SK-N-SH (cell line): ENCODE data around the gene TMEM187. TPM values are rescaled to one million over a fixed set of nuclear protein-coding genes. Genes with fewer than 3 reads are reported as not detected.

Experiments used
- CTCF ChIA-PET: fragments of 300-600, 350-600 bp; formaldehyde crosslinking; extraction: SDS; loops from one replicate; lab custom pipeline; 2021; lab: Yijun Ruan, JAX
- POLR2A ChIA-PET: fragments of 350-600 bp; sonication (Branson Sonifier 250); formaldehyde crosslinking; extraction: SDS; loops from one replicate; lab custom pipeline; 2020; ENCODE audit warnings: antibody characterized with exemption, inconsistent platforms; lab: Yijun Ruan, JAX
- DNase-seq: peaks from one replicate; pipeline ENCODE4 v3.0.0; 2012
- H2AFZ ChIP-seq: fragments of 200-600 bp; sonication (generic); 2 replicates; pipeline ENCODE4 v1.8.1; 2016; ENCODE audit warnings: antibody characterized with exemption, mild to moderate bottlenecking, low read depth
- H3F3A ChIP-seq: fragments of 200-600 bp; sonication (generic); replicated peaks from 2 replicates; pipeline ENCODE3; 2016; ENCODE audit warnings: antibody characterized with exemption, mild to moderate bottlenecking; ENCODE audit not compliant: insufficient read depth
- H3K27ac ChIP-seq, 2 experiments: fragments of 200-500 bp in 1 of 2; fragments of 200-600 bp in 1 of 2; sonication (Bioruptor generic) in 1 of 2; sonication (generic), shearing (Covaris generic) in 1 of 2; 2 replicates each; pipeline versions ENCODE4 v1.5.1 to v1.6.1; 2014 to 2016; ENCODE audit warnings: low read depth in 2 of 2, inconsistent platforms in 1 of 2, low read length in 1 of 2, mild to moderate bottlenecking in 1 of 2, mixed read lengths in 1 of 2
- H3K27me3 ChIP-seq: fragments of 200-600 bp; sonication (generic), shearing (Covaris generic); 2 replicates; pipeline ENCODE4 v1.6.1; 2016; ENCODE audit warnings: mixed run types; ENCODE audit not compliant: insufficient read depth
- H3K36me3 ChIP-seq, 2 experiments: fragments of 200-500 bp in 1 of 2; fragments of 200-600 bp in 1 of 2; sonication (Bioruptor generic) in 1 of 2; sonication (generic) in 1 of 2; replicated peaks in 1 of 2; 2 replicates each; pipeline versions ENCODE3 to v1.5.1; 2014 to 2016; ENCODE audit warnings: low read length in 1 of 2, mild to moderate bottlenecking in 1 of 2; ENCODE audit not compliant: insufficient read depth in 2 of 2, control insufficient read depth in 1 of 2
- H3K4me1 ChIP-seq, 2 experiments: fragments of 200-500 bp in 1 of 2; fragments of 200-600 bp in 1 of 2; sonication (Bioruptor generic) in 1 of 2; sonication (generic), shearing (Covaris generic) in 1 of 2; 2 replicates each; pipeline versions ENCODE4 v1.5.1 to v1.6.1; 2014 to 2016; ENCODE audit warnings: low read depth in 1 of 2, low read length in 1 of 2, mixed run types in 1 of 2; ENCODE audit not compliant: insufficient read depth in 2 of 2, control insufficient read depth in 1 of 2
- H3K4me2 ChIP-seq: fragments of 200-600 bp; sonication (generic), shearing (Covaris generic); 2 replicates; pipeline ENCODE4 v1.6.1; 2017; ENCODE audit warnings: mixed run types
- H3K4me3 ChIP-seq, 2 experiments: fragments of 200-500 bp in 1 of 2; fragments of 200-600 bp in 1 of 2; sonication (Bioruptor generic) in 1 of 2; sonication (generic), shearing (Covaris generic) in 1 of 2; 2 replicates each; pipeline versions ENCODE4 v1.5.1 to v1.8.1; 2014 to 2016; ENCODE audit warnings: low read depth in 2 of 2, inconsistent platforms in 1 of 2, low read length in 1 of 2, mild to moderate bottlenecking in 1 of 2, mixed read lengths in 1 of 2, moderate library complexity in 1 of 2
- H3K79me2 ChIP-seq: fragments of 200-600 bp; sonication (generic); 2 replicates; pipeline ENCODE4 v1.8.1; 2017; ENCODE audit warnings: mild to moderate bottlenecking; ENCODE audit not compliant: insufficient read depth
- H3K9ac ChIP-seq: fragments of 200-600 bp; sonication (generic); 2 replicates; pipeline ENCODE4 v1.6.1; 2017; ENCODE audit warnings: mixed run types
- H3K9me2 ChIP-seq: fragments of 200-600 bp; sonication (generic); 2 replicates; pipeline ENCODE4 v1.6.1; 2017; ENCODE audit warnings: mixed run types
- H3K9me3 ChIP-seq: fragments of 200-600 bp; sonication (generic); 2 replicates; pipeline ENCODE4 v1.6.1; 2017; ENCODE audit warnings: mixed run types, mild to moderate bottlenecking, moderate library complexity
- H4K20me1 ChIP-seq: fragments of 200-600 bp; sonication (generic); 2 replicates; pipeline ENCODE4 v1.6.1; 2017; ENCODE audit warnings: mild to moderate bottlenecking, mixed run types; ENCODE audit not compliant: insufficient read depth
- CTCF ChIP-seq: fragments of 200-600 bp; sonication (generic); IDR thresholded peaks from 2 replicates; pipeline ENCODE4 v1.6.1; 2017; ENCODE audit warnings: antibody characterized with exemption, mild to moderate bottlenecking, moderate library complexity
- ELF1 ChIP-seq: IDR thresholded peaks from 2 replicates; pipeline ENCODE4 v1.4.0; 2012
- EP300 ChIP-seq, 2 experiments: IDR thresholded peaks; 2 replicates each; pipeline versions ENCODE4 v1.4.0 to v1.6.1; 2012; ENCODE audit warnings: borderline replicate concordance in 1 of 2, low read depth in 1 of 2, low read length in 1 of 2
- FOSL2 ChIP-seq: IDR thresholded peaks from 2 replicates; pipeline ENCODE4 v1.4.0; 2012; ENCODE audit warnings: low read depth, mild to moderate bottlenecking, moderate library complexity, borderline replicate concordance
- FOXJ3 ChIP-seq: sonication (generic); formaldehyde crosslinking; IDR thresholded peaks from 2 replicates; pipeline ENCODE4 v1.5.1; 2020; ENCODE audit warnings: mild to moderate bottlenecking, missing genetic modification reagents
- FOXM1 ChIP-seq: IDR thresholded peaks from 2 replicates; pipeline ENCODE4 v1.4.0; 2012; ENCODE audit warnings: low read depth, mild to moderate bottlenecking
- GABPA ChIP-seq: IDR thresholded peaks from 2 replicates; pipeline ENCODE4 v1.4.0; 2012; ENCODE audit warnings: low read depth, mild to moderate bottlenecking
- GATA2 ChIP-seq: sonication (generic); formaldehyde crosslinking; IDR thresholded peaks from 2 replicates; pipeline ENCODE4 v1.5.0; 2020; ENCODE audit warnings: mild to moderate bottlenecking, missing genetic modification reagents
- JUND ChIP-seq: IDR thresholded peaks from 2 replicates; pipeline ENCODE4 v1.4.0; 2012
- MEF2A ChIP-seq: IDR thresholded peaks from 2 replicates; pipeline ENCODE4 v1.4.0; 2012; ENCODE audit warnings: low read depth, borderline replicate concordance
- MXI1 ChIP-seq: IDR thresholded peaks from 2 replicates; pipeline ENCODE4 v1.6.1; 2012; ENCODE audit warnings: mild to moderate bottlenecking, low read depth, low read length, improper control_type of control experiment
- NFIC ChIP-seq: IDR thresholded peaks from 2 replicates; pipeline ENCODE4 v1.4.0; 2012; ENCODE audit warnings: borderline replicate concordance
- PBX3 ChIP-seq: IDR thresholded peaks from 2 replicates; pipeline ENCODE4; 2012
- RAD21 ChIP-seq: IDR thresholded peaks from 2 replicates; pipeline ENCODE4 v1.6.1; 2012; ENCODE audit warnings: mild to moderate bottlenecking, low read length
- RCOR1 ChIP-seq: fragments of 150-350 bp; IDR thresholded peaks from 2 replicates; pipeline ENCODE4 v1.6.1; 2017; ENCODE audit warnings: antibody characterized with exemption, low read length
- REST ChIP-seq: IDR thresholded peaks from 2 replicates; pipeline ENCODE4 v1.6.1; 2012; ENCODE audit warnings: mild to moderate bottlenecking, low read depth, low read length, moderate library complexity
- RFX5 ChIP-seq: IDR thresholded peaks from 2 replicates; pipeline ENCODE4 v1.6.1; 2012; ENCODE audit warnings: mild to moderate bottlenecking, improper control_type of control experiment, low read length
- RXRA ChIP-seq: IDR thresholded peaks from 2 replicates; pipeline ENCODE4 v1.4.0; 2012; ENCODE audit warnings: low read depth, mild to moderate bottlenecking, borderline replicate concordance
- SIN3A ChIP-seq: IDR thresholded peaks from 2 replicates; pipeline ENCODE4 v1.6.1; 2012; ENCODE audit warnings: low read depth, mild to moderate bottlenecking, low read length, moderate library complexity, borderline replicate concordance
- TCF12 ChIP-seq: IDR thresholded peaks from 2 replicates; pipeline ENCODE4 v1.4.0; 2012
- TEAD4 ChIP-seq: IDR thresholded peaks from 2 replicates; pipeline ENCODE4 v1.4.0; 2012; ENCODE audit warnings: mild to moderate bottlenecking, borderline replicate concordance; ENCODE audit not compliant: insufficient read depth
- USF1 ChIP-seq: IDR thresholded peaks from 2 replicates; pipeline ENCODE4 v1.4.0; 2012; ENCODE audit warnings: low read depth, borderline replicate concordance
- USF2 ChIP-seq: fragments of 150-350 bp; IDR thresholded peaks from 2 replicates; pipeline ENCODE4 v1.6.1; 2017; ENCODE audit warnings: antibody characterized with exemption, low read length, low read depth, borderline replicate concordance
- YY1 ChIP-seq: IDR thresholded peaks from 2 replicates; pipeline ENCODE4 v1.4.0; 2012; ENCODE audit warnings: low read depth, mild to moderate bottlenecking
- ZBTB33 ChIP-seq: IDR thresholded peaks from 2 replicates; pipeline ENCODE4 v1.4.0; 2012; ENCODE audit warnings: low read depth, borderline replicate concordance
- WGBS: methylation state at CpG from one replicate; pipeline ENCODE4 v1.1.6; 2017; ENCODE audit warnings: low lambda C conversion rate; 5-methylcytosine and 5-hydroxymethylcytosine counted together
- polyA plus RNA-seq, 3 experiments: library from polyadenylated mRNA; depleted of rRNA; stranded (reverse); fragments of >200 nt; gene quantifications; 2 replicates each; pipeline ENCODE4 v1.2.3, GENCODE V29; 2012

The TMEM187 gene
- polyA plus RNA-seq, 1 of the 3 experiments (the other 2 are of a cell fraction) = 10.9 TPM

GRCh38 chrX:153953342-153953830, 19.2 kb upstream of the TMEM187 start:
- H3F3A ChIP-seq = peaks cover 8% of the 10 kb centered on the region
- H3K27ac ChIP-seq = no peak overlapping the region
- H3K4me1 ChIP-seq = no peaks in the 10 kb centered on the region; a peak in 1 of 4 replicates
- H3K9me3 ChIP-seq = no peaks in the 10 kb centered on the region
- no peak overlapping the region for H3K9ac ChIP-seq
- H3K27me3 ChIP-seq = no peaks in the 10 kb centered on the region
- H3K4me3 ChIP-seq = no peak overlapping the region
- H2AFZ ChIP-seq = no peak overlapping the region
- no peak overlapping the region for H3K4me2 ChIP-seq
- 19% methylated on average over 10 of the region's 33 CpGs for WGBS
- CTCF ChIA-PET = interaction anchor here (0.6 to 11.8 kb wide), 15 partner anchors 9 to 416 kb away, joined by 3 to 271 read pairs (median 3); partner anchors contain the start of genes ARHGAP4, HCFC1, NAA10 and PLXNB3
- no peaks in the 10 kb centered on the region for H3K9me2 ChIP-seq
- H3K36me3 ChIP-seq = peaks cover 13 to 96% of the 10 kb centered on the region in 2 experiments
- peaks cover 5% of the 10 kb centered on the region; the same call in 1 of the 2 replicates for H4K20me1 ChIP-seq
- peak; percentile 95 for DNase-seq
- POLR2A ChIA-PET = no interaction called here
- H3K79me2 ChIP-seq = no peaks in the 10 kb centered on the region
- TF ChIP-seq FOXJ3 (CRISPR knock-in tag) (no peak), REST (no peak), NFIC (no peak), TEAD4 (no peak), RFX5 (no peak), RCOR1 (no peak), GABPA (no peak), USF1 (no peak), USF2 (no peak), RAD21 (peak; percentile 88), CTCF (peak; percentile 97), SIN3A (no peak), RXRA (no peak), JUND (no peak), MXI1 (0 out of 2 replicates have a peak, but pooled peaks have one; percentile 23), TCF12 (no peak), ZBTB33 (no peak), EP300 (IDR thresholded peaks at IDR 0.05; ENCODE audit: borderline replicate concordance in 1 of 2, low read depth in 1 of 2, low read length in 1 of 2) (no peak), PBX3 (no peak), FOSL2 (no peak), GATA2 (CRISPR knock-in tag) (no peak), FOXM1 (no peak), YY1 (no peak), MEF2A (no peak), ELF1 (no peak)
